Neuronal stem cell (in vitro differentiated cells): ENCODE data around the gene SLC66A2.
A peak's percentile ranks its signal among the peaks of the same experiment; 100 is the strongest.

ENCODE experiments used
- DNase-seq: peaks from one replicate; pipeline ENCODE4 v3.0.0-alpha.2; 2013; ENCODE audit warnings: low spot score
- H2AFZ ChIP-seq: one replicate; pipeline ENCODE4 v1.6.1; 2013; ENCODE audit warnings: mild to moderate bottlenecking, low read length, inconsistent platforms
- H2AK5ac ChIP-seq: 2 replicates; pipeline ENCODE4 v1.6.1; 2013; ENCODE audit warnings: low read depth, mild to moderate bottlenecking, inconsistent platforms, low read length, moderate library complexity, mixed read lengths
- H2BK120ac ChIP-seq: 2 replicates; pipeline ENCODE4 v1.6.1; 2013; ENCODE audit warnings: low read depth, mild to moderate bottlenecking, inconsistent platforms, low read length, moderate library complexity, mixed read lengths
- H2BK12ac ChIP-seq: one replicate; pipeline ENCODE4 v1.6.1; 2013; ENCODE audit warnings: low read length, inconsistent platforms
- H2BK15ac ChIP-seq: 2 replicates; pipeline ENCODE4 v1.6.1; 2013; ENCODE audit warnings: mild to moderate bottlenecking, low read length, inconsistent platforms, mixed read lengths
- H2BK5ac ChIP-seq: one replicate; pipeline ENCODE4 v1.6.1; 2013; ENCODE audit warnings: inconsistent platforms, mild to moderate bottlenecking, low read length, moderate library complexity
- H3K14ac ChIP-seq: one replicate; pipeline ENCODE4 v1.6.1; 2013; ENCODE audit warnings: low read length, inconsistent platforms
- H3K18ac ChIP-seq: 2 replicates; pipeline ENCODE4 v1.6.1; 2013; ENCODE audit warnings: low read length, inconsistent platforms
- H3K23ac ChIP-seq: 2 replicates; pipeline ENCODE4 v1.6.1; 2013; ENCODE audit warnings: low read depth, mild to moderate bottlenecking, mixed read lengths, low read length, inconsistent platforms; ENCODE audit not compliant: poor library complexity
- H3K27ac ChIP-seq: replicated peaks from 3 replicates; pipeline ENCODE4 v1.5.1; 2013; ENCODE audit warnings: low read length, inconsistent platforms
- H3K27me3 ChIP-seq, 3 experiments: 2 replicates each; pipeline ENCODE4 v1.6.1; 2013; ENCODE audit warnings: low read length in 3 of 3, mild to moderate bottlenecking in 2 of 3, inconsistent platforms in 1 of 3, low read depth in 1 of 3, mixed read lengths in 1 of 3, moderate library complexity in 1 of 3; ENCODE audit not compliant: control insufficient read depth in 3 of 3, insufficient read depth in 3 of 3
- H3K36me3 ChIP-seq, 2 donors: replicated peaks in 1 of 2; 2 replicates each; pipeline ENCODE4 v1.6.1; 2013; ENCODE audit warnings: low read length in 2 of 2; ENCODE audit not compliant: control insufficient read depth in 2 of 2, insufficient read depth in 2 of 2
- H3K4ac ChIP-seq: 2 replicates; pipeline ENCODE4 v1.6.1; 2013; ENCODE audit warnings: inconsistent platforms, mild to moderate bottlenecking, low read length, moderate library complexity
- H3K4me1 ChIP-seq, 2 donors: 1 replicate in 1 of 2; 2 replicates in 1 of 2; pipeline ENCODE4 v1.6.1; 2013; ENCODE audit warnings: low read length in 2 of 2, low read depth in 1 of 2; ENCODE audit not compliant: control insufficient read depth in 2 of 2, insufficient read depth in 1 of 2
- H3K4me2 ChIP-seq: one replicate; pipeline ENCODE4 v1.6.1; 2013; ENCODE audit warnings: mild to moderate bottlenecking, low read length, inconsistent platforms; ENCODE audit not compliant: insufficient read depth, poor library complexity, severe bottlenecking
- H3K4me3 ChIP-seq, 2 donors: 2 replicates each; pipeline ENCODE4 v1.5.1; 2013; ENCODE audit warnings: low read length in 2 of 2, mild to moderate bottlenecking in 2 of 2, inconsistent platforms in 1 of 2, moderate library complexity in 1 of 2
- H3K79me1 ChIP-seq: one replicate; pipeline ENCODE4 v1.6.1; 2013; ENCODE audit warnings: low read depth, mild to moderate bottlenecking, inconsistent platforms, low read length, moderate library complexity
- H3K9ac ChIP-seq: one replicate; pipeline ENCODE4 v1.6.1; 2013; ENCODE audit warnings: mild to moderate bottlenecking, low read depth, low read length, inconsistent platforms; ENCODE audit not compliant: poor library complexity
- H3K9me3 ChIP-seq, 2 donors: replicated peaks in 1 of 2; 2 replicates each; pipeline versions ENCODE3 to v1.6.1; 2013; ENCODE audit warnings: low read length in 2 of 2, mild to moderate bottlenecking in 2 of 2, inconsistent platforms in 1 of 2, low read depth in 1 of 2, mixed read lengths in 1 of 2, moderate library complexity in 1 of 2; ENCODE audit not compliant: control insufficient read depth in 2 of 2, insufficient read depth in 1 of 2
- H4K8ac ChIP-seq: one replicate; pipeline ENCODE4 v1.6.1; 2013; ENCODE audit warnings: low read depth, mild to moderate bottlenecking, inconsistent platforms, low read length, moderate library complexity
- H4K91ac ChIP-seq: one replicate; pipeline ENCODE4 v1.6.1; 2013; ENCODE audit warnings: low read length, low read depth, mild to moderate bottlenecking, inconsistent platforms; ENCODE audit not compliant: poor library complexity
- WGBS, 2 donors: extraction: QIAGEN DNeasy Blood & Tissue Kit; methylation state at CpG; one replicate each; pipeline ENCODE4 v1.1.7; 2013; ENCODE audit warnings: missing lambda C conversion rate in 2 of 2, mixed read lengths in 1 of 2; ENCODE audit not compliant: insufficient read length in 2 of 2, insufficient replicate concordance in 1 of 2; ENCODE audit errors: extremely low coverage in 2 of 2; 5-methylcytosine and 5-hydroxymethylcytosine counted together

The SLC66A2 gene

GRCh38 chr18:79948719-79949411 lies 2.6 kb downstream of the SLC66A2 start:
- H3K23ac ChIP-seq = no peak overlapping the region
- H3K4me1 ChIP-seq = peaks cover 8 to 10% of the 10 kb centered on the region in 2 donors
- WGBS, 2 donors = no CpG with 5 or more reads among the region's 23 CpGs
- H2BK120ac ChIP-seq = no peak overlapping the region
- no peak overlapping the region for H3K18ac ChIP-seq
- no peak overlapping the region for H3K27ac ChIP-seq
- no peak overlapping the region for H3K4ac ChIP-seq
- H3K9me3 ChIP-seq = no peaks in the 10 kb centered on the region
- no peak overlapping the region for H3K4me2 ChIP-seq
- no peak overlapping the region for H3K9ac ChIP-seq
- H3K27me3 ChIP-seq = peaks cover 0 to 24% (median 7%) of the 10 kb centered on the region in 3 experiments
- H3K4me3 ChIP-seq = no peak overlapping the region
- peaks cover 2 to 30% of the 10 kb centered on the region in 2 donors for H3K36me3 ChIP-seq
- no peak overlapping the region for H2BK12ac ChIP-seq
- no peak overlapping the region for H2BK5ac ChIP-seq
- no peak overlapping the region for H2AK5ac ChIP-seq
- H3K14ac ChIP-seq = no peak overlapping the region
- no peak for DNase-seq
- no peak overlapping the region for H4K91ac ChIP-seq
- no peak overlapping the region for H2BK15ac ChIP-seq
- H4K8ac ChIP-seq = no peak overlapping the region
- H2AFZ ChIP-seq = no peak overlapping the region
- peaks cover 4% of the 10 kb centered on the region for H3K79me1 ChIP-seq

- Histone ChIP-seq H2BK5ac (peak overlapping the region; percentile 13), H3K27me3 (peaks cover 0 to 18% (median 7%) of the 10 kb centered on the region in 3 experiments), H3K18ac (peak overlapping the region; percentile 57), H4K8ac (no peak overlapping the region), H3K14ac (peak overlapping the region; percentile 38), H2BK15ac (peak overlapping the region; percentile 49), H3K9me3 (no peaks in the 10 kb centered on the region), H3K4ac (no peak overlapping the region), H3K23ac (no peak overlapping the region), H2AK5ac (no peak overlapping the region), H3K9ac (no peak overlapping the region), H3K4me2 (no peak overlapping the region), H3K36me3 (peaks cover 5 to 34% of the 10 kb centered on the region in 2 donors), H3K27ac (no peak overlapping the region), H3K79me1 (peaks cover 8% of the 10 kb centered on the region), H4K91ac (no peak overlapping the region), H3K4me3 (no peak overlapping the region), H2BK120ac (no peak overlapping the region), H3K4me1 (peaks cover 8% of the 10 kb centered on the region in 2 donors), H2BK12ac (no peak overlapping the region), H2AFZ (no peak overlapping the region)
- WGBS, 2 donors = no CpG with 5 or more reads among the region's 15 CpGs
- no peak for DNase-seq
Observed at GRCh38 chr18:79947881-79948610, 3.4 kb downstream of the SLC66A2 start.

GRCh38 chr18:79947054-79947755 lies 4.2 kb downstream of the SLC66A2 start:
- WGBS, 2 donors = no CpG with 5 or more reads among the region's 14 CpGs

More at GRCh38 chr18:79947054-79947755, 4.2 kb downstream of the SLC66A2 start:
- Histone ChIP-seq H3K18ac (no peak overlapping the region), H3K23ac (no peak overlapping the region), H3K9me3 (no peaks in the 10 kb centered on the region), H3K4me3 (no peak overlapping the region), H2BK120ac (no peak overlapping the region), H4K8ac (no peak overlapping the region), H4K91ac (no peak overlapping the region), H3K79me1 (peaks cover 8% of the 10 kb centered on the region), H3K9ac (no peak overlapping the region), H3K4me1 (peaks cover 5 to 8% of the 10 kb centered on the region in 2 donors), H3K27ac (no peak overlapping the region), H3K36me3 (peaks cover 7 to 42% of the 10 kb centered on the region in 2 donors), H3K14ac (peak overlapping the region; percentile 38), H3K4me2 (no peak overlapping the region), H2AK5ac (no peak overlapping the region), H3K4ac (no peak overlapping the region), H2BK5ac (no peak overlapping the region), H2AFZ (no peak overlapping the region), H3K27me3 (peaks cover 0 to 9% (median 4%) of the 10 kb centered on the region in 3 experiments), H2BK15ac (peak overlapping the region; percentile 49), H2BK12ac (no peak overlapping the region)
- no peak for DNase-seq
